ENCODE data around the gene SEMA6A.

SEMA6A gene

GRCh38 chr5:116521173-116521872 lies 53.3 kb downstream of the SEMA6A start:
- peak; percentile 15 for DNase-seq

GRCh38 chr5:116520771-116521170 lies 53.9 kb downstream of the SEMA6A start:
- no peak for DNase-seq

- no peak for DNase-seq
Observed at GRCh38 chr5:116518423-116518822, 56.2 kb downstream of the SEMA6A start.

- DNase-seq, result no peak
Observed at GRCh38 chr5:116517488-116517887, 57.1 kb downstream of the SEMA6A start.

- DNase-seq, result no peak
Observed at GRCh38 chr5:116516021-116516420, 58.6 kb downstream of the SEMA6A start.

GRCh38 chr5:116514421-116514970 lies 60.1 kb downstream of the SEMA6A start:
- DNase-seq, result no peak

GRCh38 chr5:116510517-116510916 lies 64.1 kb downstream of the SEMA6A start:
- peak; percentile 30 for DNase-seq

GRCh38 chr5:116509483-116510244 lies 65.0 kb downstream of the SEMA6A start:
- no peak for DNase-seq

GRCh38 chr5:116508835-116509234 lies 65.8 kb downstream of the SEMA6A start:
- DNase-seq, result no peak

- no peak for DNase-seq
Observed at GRCh38 chr5:116507941-116508655, 66.5 kb downstream of the SEMA6A start.

GRCh38 chr5:116507051-116507537 lies 67.5 kb downstream of the SEMA6A start:
- DNase-seq, result peak; percentile 75

GRCh38 chr5:116506488-116506887 lies 68.1 kb downstream of the SEMA6A start:
- DNase-seq, result no peak

- DNase-seq, result no peak
Observed at GRCh38 chr5:116504593-116505166, 69.9 kb downstream of the SEMA6A start.

- peak; percentile 67 for DNase-seq
Observed at GRCh38 chr5:116502616-116503015, 72.0 kb downstream of the SEMA6A start.

GRCh38 chr5:116502138-116502537 lies 72.5 kb downstream of the SEMA6A start:
- no peak for DNase-seq

- no peak for DNase-seq
Observed at GRCh38 chr5:116498503-116499048, 76.0 kb downstream of the SEMA6A start.

- no peak for DNase-seq
Observed at GRCh38 chr5:116497631-116498030, 77.0 kb downstream of the SEMA6A start.

GRCh38 chr5:116495786-116496357 lies 78.8 kb downstream of the SEMA6A start:
- DNase-seq, result no peak

- DNase-seq, result no peak
Observed at GRCh38 chr5:116494784-116495450, 79.7 kb downstream of the SEMA6A start.

- DNase-seq, result no peak
Observed at GRCh38 chr5:116492776-116493175, 81.8 kb downstream of the SEMA6A start.

- DNase-seq, result peak; percentile 94
Observed at GRCh38 chr5:116492016-116492623, 82.5 kb downstream of the SEMA6A start.

Measured in fibroblast of skin of right biceps (primary cell).